PC-3 (cell line): ENCODE data around the gene LRRC42. TPM values are rescaled to one million over a fixed set of nuclear protein-coding genes. Genes with fewer than 3 reads are reported as not detected.

ENCODE experiments used
- ATAC-seq: fragments of 200-7000 bp; cut with Tn5 transposase; 2 replicates; pipeline ENCODE4 v1.9.1; 2020; ENCODE audit warnings: mild to moderate bottlenecking, moderate library complexity
- BruUV-seq: library from RNA; stranded (reverse); fragments of 400-500 nt; replicated peaks from 2 replicates; lab custom pipeline; 2021; lab: Mats Ljungman, UMichigan
- CTCF ChIA-PET: fragments of 300-600 bp; sonication (Branson Sonifier 250); formaldehyde crosslinking; loops from one replicate; lab custom pipeline; 2022; ENCODE audit warnings: antibody characterized with exemption; lab: Charles Lee
- POLR2A ChIA-PET: fragments of 300-600 bp; sonication (Branson Sonifier 250); formaldehyde crosslinking; loops from one replicate; lab custom pipeline; 2022; ENCODE audit warnings: antibody characterized with exemption; ENCODE audit not compliant: unreplicated experiment; lab: Charles Lee
- DNase-seq: peaks from one replicate; pipeline ENCODE4 v3.0.0-alpha.2; 2015
- H2AFZ ChIP-seq: fragments of 300-600 bp; sonication (generic); 2 replicates; pipeline ENCODE4 v1.6.0; 2016; ENCODE audit warnings: antibody characterized with exemption, low read length
- H3F3A ChIP-seq: fragments of 300-600 bp; sonication (generic); one replicate; pipeline ENCODE4 v1.6.0; 2017; ENCODE audit warnings: antibody characterized with exemption, low read length, control low read depth, mild to moderate bottlenecking; ENCODE audit not compliant: unreplicated experiment
- H3K27ac ChIP-seq: fragments of 300-600 bp; sonication (generic); 2 replicates; pipeline ENCODE4 v1.5.1; 2016; ENCODE audit warnings: mild to moderate bottlenecking, low read length
- H3K27me3 ChIP-seq: fragments of 300-600 bp; sonication (generic); 2 replicates; pipeline ENCODE4 v1.6.1; 2016; ENCODE audit warnings: low read length, mixed read lengths
- H3K36me3 ChIP-seq: fragments of 300-600 bp; sonication (generic); 2 replicates; pipeline ENCODE4 v1.6.1; 2016; ENCODE audit warnings: low read depth, mixed run types, low read length, mixed read lengths
- H3K4me1 ChIP-seq: fragments of 300-600 bp; sonication (generic); 2 replicates; pipeline ENCODE4 v1.5.1; 2016; ENCODE audit warnings: low read length; ENCODE audit not compliant: insufficient read depth
- H3K4me2 ChIP-seq: fragments of 300-600 bp; sonication (generic); 2 replicates; pipeline ENCODE4 v1.6.0; 2016; ENCODE audit warnings: low read length
- H3K4me3 ChIP-seq: fragments of 300-600 bp; sonication (generic); 2 replicates; pipeline ENCODE4 v1.5.1; 2016; ENCODE audit warnings: mild to moderate bottlenecking, low read length, mixed read lengths
- H3K79me2 ChIP-seq: fragments of 300-600 bp; sonication (generic); 2 replicates; pipeline ENCODE4 v1.6.1; 2017; ENCODE audit warnings: low read length, mixed read lengths
- H3K9ac ChIP-seq: fragments of 300-600 bp; sonication (generic); 2 replicates; pipeline ENCODE4 v1.6.0; 2016; ENCODE audit warnings: mild to moderate bottlenecking, low read length
- H3K9me2 ChIP-seq: fragments of 300-600 bp; sonication (generic); replicated peaks from 2 replicates; pipeline ENCODE4 v1.6.1; 2016; ENCODE audit warnings: mixed run types, low read length, mixed read lengths
- H3K9me3 ChIP-seq: fragments of 300-600 bp; sonication (generic); 2 replicates; pipeline ENCODE4 v1.6.1; 2016; ENCODE audit warnings: low read length, mixed read lengths
- H4K20me1 ChIP-seq: fragments of 300-600 bp; sonication (generic); 2 replicates; pipeline ENCODE4 v1.6.1; 2016; ENCODE audit warnings: low read length, mixed read lengths
- EZH2 ChIP-seq: fragments of 300-600 bp; sonication (generic); IDR thresholded peaks from one replicate; pipeline ENCODE4 v1.6.1; 2017; ENCODE audit warnings: antibody characterized with exemption, mild to moderate bottlenecking, low read length; ENCODE audit not compliant: unreplicated experiment
- EZH2phosphoT487 ChIP-seq: fragments of 300-600 bp; sonication (generic); IDR thresholded peaks from 2 replicates; pipeline ENCODE4 v1.6.1; 2018; ENCODE audit warnings: mild to moderate bottlenecking, antibody characterized with exemption, low read length, borderline replicate concordance
- intact Hi-C: fragments of 100-400 bp; cut with micrococcal nuclease; formaldehyde crosslinking; loops from 2 replicates; pipeline ENCODE4 v1.9.0; 2023
- total RNA-seq: library from RNA; depleted of rRNA; stranded (reverse); fragments of >200 nt; gene quantifications from 2 replicates; pipeline ENCODE4 v1.2.3, GENCODE V29; 2014
- TF ChIP-seq, protein P1 (sequence below): fragments of 300-600 bp; sonication (generic); conservative IDR thresholded peaks from 2 replicates; pipeline ENCODE4 v1.5.1; 2017; ENCODE audit warnings: antibody characterized with exemption, low read depth, mild to moderate bottlenecking, low read length

The LRRC42 gene
- total RNA-seq, 1 experiment from 2014 or later: 27.3 TPM

DNA sequence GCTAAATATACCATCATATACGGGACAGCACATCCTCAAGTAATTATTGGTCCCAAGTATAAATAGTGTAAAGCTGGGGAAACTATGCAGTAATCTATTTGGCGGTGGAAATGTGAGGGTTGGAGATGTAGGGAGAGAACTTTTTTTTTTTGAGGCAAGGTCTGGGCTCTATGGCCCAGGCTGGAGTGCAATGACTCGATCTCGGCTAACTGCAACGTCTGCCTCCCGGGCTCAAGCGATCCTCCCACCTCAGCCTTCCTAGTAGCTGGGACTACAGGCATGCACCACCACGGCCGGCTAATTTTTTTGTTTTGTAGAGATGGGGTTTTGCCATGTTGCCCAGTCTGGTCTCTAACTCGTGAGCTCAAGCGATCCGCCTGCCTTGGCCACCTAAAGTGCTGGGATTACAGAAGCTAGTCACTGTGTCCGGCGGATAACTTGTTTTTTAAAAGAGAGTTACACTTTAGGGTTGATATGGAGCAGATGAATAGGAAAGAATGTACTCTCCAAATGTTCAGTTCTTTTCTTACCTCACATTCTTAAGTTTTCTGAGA is 2.6 kb upstream of the LRRC42 start:
- intact Hi-C loops: loop anchor here (2.0 kb wide), 1 partner anchor 53 kb away; no protein-coding TSS in a partner anchor
- ChIA-PET CTCF (no interaction called here), POLR2A (no interaction called here)
- H3K9me2 ChIP-seq: no peaks in the 10 kb centered on the region
- no TSS peak for BruUV-seq
- peaks cover 8% of the 10 kb centered on the region for H3F3A ChIP-seq
- no peak for ATAC-seq
- peaks cover 56% of the 10 kb centered on the region for H3K79me2 ChIP-seq
- H3K9me3 ChIP-seq: no peaks in the 10 kb centered on the region
- no peaks in the 10 kb centered on the region for H4K20me1 ChIP-seq
- no peak overlapping the region for H3K4me3 ChIP-seq
- H3K36me3 ChIP-seq: no peaks in the 10 kb centered on the region
- H3K27me3 ChIP-seq: no peaks in the 10 kb centered on the region
- H3K27ac ChIP-seq: peak overlapping the region; percentile 63
- H3K4me2 ChIP-seq: peak overlapping the region; percentile 45; the same call in 1 of the 2 replicates
- H3K9ac ChIP-seq: no peak overlapping the region
- TF ChIP-seq, protein P1, sequence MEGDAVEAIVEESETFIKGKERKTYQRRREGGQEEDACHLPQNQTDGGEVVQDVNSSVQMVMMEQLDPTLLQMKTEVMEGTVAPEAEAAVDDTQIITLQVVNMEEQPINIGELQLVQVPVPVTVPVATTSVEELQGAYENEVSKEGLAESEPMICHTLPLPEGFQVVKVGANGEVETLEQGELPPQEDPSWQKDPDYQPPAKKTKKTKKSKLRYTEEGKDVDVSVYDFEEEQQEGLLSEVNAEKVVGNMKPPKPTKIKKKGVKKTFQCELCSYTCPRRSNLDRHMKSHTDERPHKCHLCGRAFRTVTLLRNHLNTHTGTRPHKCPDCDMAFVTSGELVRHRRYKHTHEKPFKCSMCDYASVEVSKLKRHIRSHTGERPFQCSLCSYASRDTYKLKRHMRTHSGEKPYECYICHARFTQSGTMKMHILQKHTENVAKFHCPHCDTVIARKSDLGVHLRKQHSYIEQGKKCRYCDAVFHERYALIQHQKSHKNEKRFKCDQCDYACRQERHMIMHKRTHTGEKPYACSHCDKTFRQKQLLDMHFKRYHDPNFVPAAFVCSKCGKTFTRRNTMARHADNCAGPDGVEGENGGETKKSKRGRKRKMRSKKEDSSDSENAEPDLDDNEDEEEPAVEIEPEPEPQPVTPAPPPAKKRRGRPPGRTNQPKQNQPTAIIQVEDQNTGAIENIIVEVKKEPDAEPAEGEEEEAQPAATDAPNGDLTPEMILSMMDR: no peak
- TF ChIP-seq EZH2: no peak
- TF ChIP-seq EZH2phosphoT487: no peak
- no peak overlapping the region for H2AFZ ChIP-seq
- H3K4me1 ChIP-seq: peaks cover 63% of the 10 kb centered on the region
- DNase-seq: no peak

DNA sequence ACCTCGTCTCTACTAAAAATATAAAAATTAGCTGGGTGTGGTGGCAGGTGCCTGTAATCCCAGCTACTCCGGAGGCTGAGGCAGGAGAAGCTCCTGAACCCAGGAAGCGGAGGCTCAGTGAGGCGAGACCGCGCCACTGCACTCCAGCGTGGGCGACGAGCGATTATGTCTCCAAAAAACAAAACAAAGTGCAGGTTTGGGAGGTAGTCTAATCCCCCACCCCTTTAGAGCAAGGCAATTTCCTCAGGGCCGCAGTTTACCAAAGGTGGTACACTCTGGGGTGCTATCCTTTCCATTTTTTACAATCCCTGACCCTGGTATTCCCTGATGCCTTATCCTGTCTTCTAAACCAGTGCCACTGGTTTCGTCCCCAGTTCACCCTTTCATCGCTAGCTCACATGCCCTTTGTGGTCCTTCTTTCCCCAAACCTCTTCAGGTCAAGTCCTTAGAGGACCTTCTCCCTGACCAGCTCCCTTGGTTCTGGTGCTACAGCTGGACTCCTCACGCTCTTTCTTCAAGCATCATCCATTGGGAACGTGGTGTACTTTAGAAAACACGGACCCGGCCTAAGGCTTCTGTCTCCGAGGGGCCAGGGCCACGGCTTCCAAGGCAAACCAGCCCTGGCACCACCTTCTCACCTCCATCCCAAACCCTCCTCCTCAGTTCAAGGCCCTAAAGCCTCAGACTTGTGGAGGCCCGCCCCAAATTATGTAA is 1.5 kb upstream of the LRRC42 start:
- ChIA-PET CTCF (interaction anchor here (1.1 to 1.2 kb wide), 2 partner anchors 15 to 66 kb away, joined by 13 to 20 read pairs; no protein-coding TSS in a partner anchor), POLR2A (interaction anchor here (0.6 to 0.9 kb wide), 2 partner anchors 55 to 174 kb away, joined by 3 to 7 read pairs; partner anchors contain the start of gene YIPF1)
- Histone ChIP-seq H3F3A (peaks cover 7% of the 10 kb centered on the region), H3K9ac (peak overlapping the region; percentile 65), H4K20me1 (no peaks in the 10 kb centered on the region), H3K27ac (no peak overlapping the region), H3K4me3 (peak overlapping the region; percentile 96), H3K36me3 (no peaks in the 10 kb centered on the region), H3K9me3 (no peaks in the 10 kb centered on the region), H3K79me2 (peaks cover 66% of the 10 kb centered on the region), H2AFZ (peak overlapping the region; percentile 94), H3K27me3 (no peaks in the 10 kb centered on the region), H3K9me2 (no peaks in the 10 kb centered on the region), H3K4me1 (peaks cover 53% of the 10 kb centered on the region), H3K4me2 (peak overlapping the region; percentile 87)
- TF ChIP-seq, protein P1: no peak
- TF ChIP-seq EZH2 (no peak), EZH2phosphoT487 (no peak)
- DNase-seq: no peak
- BruUV-seq: TSS peak; percentile 56
- ATAC-seq: no peak
- intact Hi-C loops: loop anchor here (2.0 to 5.0 kb wide), 2 partner anchors 54 to 108 kb away; partner anchors contain the start of genes TCEANC2 and TMEM59

DNA sequence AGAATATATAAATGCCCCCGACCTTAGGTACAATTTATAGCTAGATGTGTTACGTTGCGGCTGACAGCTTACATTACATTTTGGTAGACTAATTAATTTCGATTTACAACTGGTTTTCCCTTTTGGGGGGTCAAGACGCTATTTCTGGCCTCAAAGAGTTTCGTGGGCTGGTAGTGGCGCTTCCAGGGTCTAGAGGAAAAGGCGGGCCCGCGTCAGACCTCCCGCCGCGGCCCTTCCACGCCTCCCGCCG is 1.0 kb upstream of the LRRC42 start:
- H3K4me3 ChIP-seq: peak overlapping the region; percentile 96
- intact Hi-C loops: loop anchor here (2.0 to 5.0 kb wide), 2 partner anchors 54 to 107 kb away; partner anchors contain the start of genes TCEANC2 and TMEM59
- ChIA-PET CTCF (interaction anchor here (1.1 to 1.2 kb wide), 3 partner anchors 15 to 84 kb away, joined by 3 to 20 read pairs (median 13); no protein-coding TSS in a partner anchor), POLR2A (interaction anchor here (0.5 to 0.9 kb wide), 5 partner anchors 23 to 173 kb away, joined by 3 to 19 read pairs (median 6); partner anchors contain the start of gene YIPF1)
- ATAC-seq: no peak
- DNase-seq: no peak
- no peaks in the 10 kb centered on the region for H3K9me2 ChIP-seq
- H3K79me2 ChIP-seq: peaks cover 68% of the 10 kb centered on the region
- TF ChIP-seq, protein P1: no peak
- TF ChIP-seq EZH2phosphoT487 (no peak), EZH2 (no peak)
- no peaks in the 10 kb centered on the region for H3K27me3 ChIP-seq
- H4K20me1 ChIP-seq: no peaks in the 10 kb centered on the region
- no peaks in the 10 kb centered on the region for H3K36me3 ChIP-seq
- no TSS peak for BruUV-seq
- peak overlapping the region; percentile 87 for H3K4me2 ChIP-seq
- peak overlapping the region; percentile 23; the same call in 1 of the 2 replicates for H3K27ac ChIP-seq
- H3K9ac ChIP-seq: peak overlapping the region; percentile 65
- H3K4me1 ChIP-seq: peaks cover 48% of the 10 kb centered on the region
- peaks cover 7% of the 10 kb centered on the region for H3F3A ChIP-seq
- H2AFZ ChIP-seq: peak overlapping the region; percentile 94
- H3K9me3 ChIP-seq: no peaks in the 10 kb centered on the region
